GM18517 (cell line): ENCODE measurements around the gene SLC22A12.

Source experiments
- ATAC-seq: cut with Tn5 transposase; IDR thresholded peaks from one replicate; pipeline ENCODE4 v1.9.1; 2021; ENCODE audit warnings: mild to moderate bottlenecking, moderate library complexity; ENCODE audit not compliant: unreplicated experiment

SLC22A12 gene

GRCh38 chr11:64602466-64603070, 11.5 kb downstream of the SLC22A12 start:
- no peak for ATAC-seq

- ATAC-seq, result no peak
Observed at GRCh38 chr11:64603411-64604110, 12.5 kb downstream of the SLC22A12 start.

GRCh38 chr11:64604458-64605243, 13.6 kb downstream of the SLC22A12 start:
- ATAC-seq, result no peak

GRCh38 chr11:64605244-64605560, 14.2 kb downstream of the SLC22A12 start:
- no peak for ATAC-seq

- no peak for ATAC-seq
Observed at GRCh38 chr11:64605656-64606585, 14.9 kb downstream of the SLC22A12 start.

- ATAC-seq, result no peak
Observed at GRCh38 chr11:64606796-64607380, 15.9 kb downstream of the SLC22A12 start.

GRCh38 chr11:64607381-64607985, 16.5 kb downstream of the SLC22A12 start:
- no peak for ATAC-seq

GRCh38 chr11:64608046-64608445, 17.0 kb downstream of the SLC22A12 start:
- no peak for ATAC-seq

GRCh38 chr11:64608636-64609035, 17.6 kb downstream of the SLC22A12 start:
- no peak for ATAC-seq

GRCh38 chr11:64609436-64610047, 18.5 kb downstream of the SLC22A12 start:
- no peak for ATAC-seq

GRCh38 chr11:64610596-64610995, 19.6 kb downstream of the SLC22A12 start:
- no peak for ATAC-seq

- ATAC-seq, result no peak
Observed at GRCh38 chr11:64611176-64611575, 20.2 kb downstream of the SLC22A12 start.

GRCh38 chr11:64611869-64612646, 21.0 kb downstream of the SLC22A12 start:
- ATAC-seq, result no peak

- no peak for ATAC-seq
Observed at GRCh38 chr11:64613648-64614047, 22.6 kb downstream of the SLC22A12 start.

- no peak for ATAC-seq
Observed at GRCh38 chr11:64614917-64615316, 23.9 kb downstream of the SLC22A12 start.

GRCh38 chr11:64616817-64617216, 25.8 kb downstream of the SLC22A12 start:
- no peak for ATAC-seq

- no peak for ATAC-seq
Observed at GRCh38 chr11:64619196-64619595, 28.2 kb downstream of the SLC22A12 start.

GRCh38 chr11:64619811-64620380, 28.9 kb downstream of the SLC22A12 start:
- ATAC-seq, result no peak
